ENCODE data around the gene CYTH2. TPM values are rescaled to one million over a fixed set of nuclear protein-coding genes. Genes with fewer than 3 reads are reported as not detected.

Gene CYTH2
- total RNA-seq, 1 donor from 2014 or later: 248 TPM

DNA sequence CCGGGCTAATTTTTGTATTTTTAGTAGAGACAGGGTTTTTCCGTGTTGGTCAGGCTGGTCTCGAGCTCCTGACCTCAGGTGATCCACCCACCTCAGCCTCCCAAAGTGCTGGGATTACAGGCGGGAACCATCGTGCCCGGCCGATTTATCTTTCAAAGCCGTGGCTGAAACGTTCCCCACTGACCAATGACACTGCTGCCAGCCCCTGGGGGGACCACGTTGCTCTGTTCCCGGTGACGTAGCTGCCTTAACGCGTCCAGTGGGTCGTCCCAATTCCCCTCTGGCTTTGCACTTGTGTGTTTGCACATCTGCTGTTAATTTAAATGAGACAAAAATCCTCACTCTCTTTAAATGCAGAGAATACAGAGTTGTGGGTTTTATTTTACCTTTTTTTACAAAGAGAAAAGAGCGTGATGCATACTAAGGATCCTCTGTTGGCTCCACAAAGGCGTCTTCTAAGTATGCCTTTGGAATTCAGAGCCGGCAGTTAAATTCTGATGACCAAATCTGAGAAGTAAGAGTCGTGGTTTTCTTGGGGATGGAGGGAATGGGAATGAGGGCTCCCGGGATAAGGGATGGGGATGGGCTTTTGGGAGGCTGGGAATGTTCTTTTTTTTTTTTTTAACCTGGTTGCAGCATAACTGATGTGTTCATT, 61.0 kb downstream of the CYTH2 start:
- H3K27ac Mint-ChIP-seq: no peak overlapping the region

DNA sequence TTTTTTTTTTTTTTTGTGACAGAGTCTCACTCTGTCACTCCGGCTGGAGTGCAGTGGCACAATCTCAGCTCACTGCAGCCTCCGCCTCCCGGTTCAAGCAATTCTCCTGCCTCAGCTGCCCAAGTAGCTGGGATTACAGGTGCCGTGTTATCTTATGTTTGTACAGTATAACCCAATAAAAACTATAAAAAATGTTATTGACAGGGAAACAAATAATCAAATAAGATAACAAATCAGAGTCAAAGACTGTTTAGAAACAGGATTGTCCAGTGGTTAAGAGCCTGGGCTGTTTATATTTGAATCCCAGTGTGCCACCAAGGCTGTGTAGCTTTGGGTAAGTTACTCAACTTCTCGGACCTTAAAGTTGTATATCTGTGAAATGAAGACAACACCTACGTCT, 61.6 kb downstream of the CYTH2 start:
- TF ChIP-seq, protein P1, sequence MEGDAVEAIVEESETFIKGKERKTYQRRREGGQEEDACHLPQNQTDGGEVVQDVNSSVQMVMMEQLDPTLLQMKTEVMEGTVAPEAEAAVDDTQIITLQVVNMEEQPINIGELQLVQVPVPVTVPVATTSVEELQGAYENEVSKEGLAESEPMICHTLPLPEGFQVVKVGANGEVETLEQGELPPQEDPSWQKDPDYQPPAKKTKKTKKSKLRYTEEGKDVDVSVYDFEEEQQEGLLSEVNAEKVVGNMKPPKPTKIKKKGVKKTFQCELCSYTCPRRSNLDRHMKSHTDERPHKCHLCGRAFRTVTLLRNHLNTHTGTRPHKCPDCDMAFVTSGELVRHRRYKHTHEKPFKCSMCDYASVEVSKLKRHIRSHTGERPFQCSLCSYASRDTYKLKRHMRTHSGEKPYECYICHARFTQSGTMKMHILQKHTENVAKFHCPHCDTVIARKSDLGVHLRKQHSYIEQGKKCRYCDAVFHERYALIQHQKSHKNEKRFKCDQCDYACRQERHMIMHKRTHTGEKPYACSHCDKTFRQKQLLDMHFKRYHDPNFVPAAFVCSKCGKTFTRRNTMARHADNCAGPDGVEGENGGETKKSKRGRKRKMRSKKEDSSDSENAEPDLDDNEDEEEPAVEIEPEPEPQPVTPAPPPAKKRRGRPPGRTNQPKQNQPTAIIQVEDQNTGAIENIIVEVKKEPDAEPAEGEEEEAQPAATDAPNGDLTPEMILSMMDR (IDR thresholded peaks at IDR 0.05; ENCODE audit: unreplicated experiment): no peak

More for the DNA sequence above, 61.0 kb downstream of the CYTH2 start:
- peaks cover 7% of the 10 kb centered on the region for H3K27me3 Mint-ChIP-seq
- TF ChIP-seq, protein P1 (IDR thresholded peaks at IDR 0.05; ENCODE audit: unreplicated experiment): no peak
- H3K9me3 Mint-ChIP-seq (ENCODE audit: low read depth): peaks cover 8% of the 10 kb centered on the region
- no peak for DNase-seq (ENCODE audit: low spot score, unreplicated experiment)
- H3K4me1 Mint-ChIP-seq (ENCODE audit: low read depth): peaks cover 4% of the 10 kb centered on the region
- H3K36me3 Mint-ChIP-seq (ENCODE audit: insufficient read depth): no peaks in the 10 kb centered on the region
- no peak overlapping the region for H3K4me3 Mint-ChIP-seq (ENCODE audit: low read depth)

More for the DNA sequence above, 61.6 kb downstream of the CYTH2 start:
- Mint-ChIP-seq H3K4me3 (ENCODE audit: low read depth) (no peak overlapping the region), H3K27me3 (peaks cover 7% of the 10 kb centered on the region), H3K9me3 (ENCODE audit: low read depth) (peaks cover 8% of the 10 kb centered on the region), H3K4me1 (ENCODE audit: low read depth) (peaks cover 4% of the 10 kb centered on the region), H3K36me3 (ENCODE audit: insufficient read depth) (no peaks in the 10 kb centered on the region), H3K27ac (no peak overlapping the region)
- DNase-seq (ENCODE audit: low spot score, unreplicated experiment): no peak

Other genes starting within 250 kb of the CYTH2 start
- gene CARD8, start 213.5 kb upstream of the CYTH2 start, total RNA-seq: 60.9 and 64.6 TPM in 2 replicates
- 7.4 and 7.9 TPM in 2 replicates for gene ZNF114, start 199.3 kb upstream of the CYTH2 start, total RNA-seq
- 2.9 and 3.8 TPM in 2 replicates for gene EMP3, start 143.8 kb upstream of the CYTH2 start, total RNA-seq
- gene TMEM143, start 105.4 kb upstream of the CYTH2 start, total RNA-seq: 9.5 and 10.3 TPM in 2 replicates
- gene SYNGR4, start 105.0 kb upstream of the CYTH2 start, total RNA-seq: not detected in 2 replicates
- 207 and 213 TPM in 2 replicates for gene KDELR1, start 77.8 kb upstream of the CYTH2 start, total RNA-seq
- 0.22 and 0.34 TPM in 2 replicates for gene GRIN2D, start 75.7 kb upstream of the CYTH2 start, total RNA-seq
- gene GRWD1, start 23.4 kb upstream of the CYTH2 start, total RNA-seq: 35.7 and 35.9 TPM in 2 replicates
- 2.0 TPM in 2 replicates for gene KCNJ14, start 13.8 kb upstream of the CYTH2 start, total RNA-seq
- gene LMTK3, start 42.5 kb downstream of the CYTH2 start, total RNA-seq: 11.4 and 12.7 TPM in 2 replicates
- gene SULT2B1, start 82.8 kb downstream of the CYTH2 start, total RNA-seq: not detected in 2 replicates
- not detected in 2 replicates for gene SPACA4, start 137.4 kb downstream of the CYTH2 start, total RNA-seq
- 3.8 and 4.3 TPM in 2 replicates for gene FAM83E, start 145.7 kb downstream of the CYTH2 start, total RNA-seq
- 1,379 and 1,392 TPM in 2 replicates for gene RPL18, start 149.8 kb downstream of the CYTH2 start, total RNA-seq
- 137 and 138 TPM in 2 replicates for gene SPHK2, start 150.1 kb downstream of the CYTH2 start, total RNA-seq
- gene DBP, start 168.0 kb downstream of the CYTH2 start, total RNA-seq: 5.1 and 5.3 TPM in 2 replicates
- 8.9 and 9.6 TPM in 2 replicates for gene CA11, start 176.8 kb downstream of the CYTH2 start, total RNA-seq
- 0.91 and 1.0 TPM in 2 replicates for gene NTN5, start 203.6 kb downstream of the CYTH2 start, total RNA-seq
- gene FUT2, start 226.6 kb downstream of the CYTH2 start, total RNA-seq: 1.4 and 2.4 TPM in 2 replicates